Heart right ventricle (tissue), 16 donors: ENCODE measurements around the gene EPC2. TPM values are rescaled to one million over a fixed set of nuclear protein-coding genes. Genes with fewer than 3 reads are reported as not detected.

ENCODE experiments used
- ATAC-seq, 8 donors: fragments of 200-7000 bp; cut with Tn5 transposase; one replicate each; pipeline ENCODE4 v1.9.1; 2020; ENCODE audit warnings: mild to moderate bottlenecking in 8 of 8, moderate library complexity in 8 of 8, moderate number of reproducible peaks in 1 of 8
- DNase-seq, 2 donors: peaks; one replicate each; pipeline ENCODE4 v3.0.0-alpha.2; 2020
- H3K27ac ChIP-seq, 10 donors: fragments of 200-600 bp; sonication (generic) in 2 of 10; one replicate each; pipeline versions ENCODE4 v1.5.0 to v1.8.0; 2020 to 2022; ENCODE audit warnings: mild to moderate bottlenecking in 3 of 10
- H3K27me3 ChIP-seq, 7 donors: fragments of 200-600 bp; one replicate each; pipeline ENCODE4 v1.8.0; 2021 to 2022; ENCODE audit warnings: mild to moderate bottlenecking in 2 of 7
- H3K36me3 ChIP-seq, 9 donors: fragments of 200-600 bp; sonication (generic) in 1 of 9; one replicate each; pipeline versions ENCODE4 v1.5.0 to v1.8.0; 2020 to 2022; ENCODE audit warnings: mild to moderate bottlenecking in 2 of 9
- H3K4me1 ChIP-seq, 9 donors: fragments of 200-600 bp; sonication (generic) in 1 of 9; one replicate each; pipeline versions ENCODE4 v1.5.0 to v1.8.0; 2020 to 2022; ENCODE audit warnings: mild to moderate bottlenecking in 4 of 9
- H3K4me3 ChIP-seq, 10 donors: fragments of 200-600 bp; sonication (generic) in 2 of 10; one replicate each; pipeline versions ENCODE4 v1.5.0 to v1.8.0; 2020 to 2022; ENCODE audit warnings: mild to moderate bottlenecking in 7 of 10, moderate library complexity in 2 of 10
- H3K9me3 ChIP-seq, 11 donors: fragments of 200-600 bp in 10 of 11; sonication (generic) in 2 of 11; one replicate each; pipeline versions ENCODE4 v1.5.0 to v1.8.0; 2013 to 2022; ENCODE audit warnings: mild to moderate bottlenecking in 2 of 11, control low read depth in 1 of 11, moderate library complexity in 1 of 11
- CTCF ChIP-seq, 9 donors: fragments of 200-600 bp; sonication (generic) in 2 of 9; IDR thresholded peaks; one replicate each; pipeline versions ENCODE4 v1.5.0 to v1.8.0; 2021 to 2022; ENCODE audit warnings: antibody characterized with exemption in 9 of 9, mild to moderate bottlenecking in 5 of 9, moderate library complexity in 1 of 9
- whole genome bisulfite sequencing, 2 donors: extraction: QIAGEN DNeasy Blood & Tissue Kit; methylation state at CpG; one replicate each; pipeline ENCODE4 v1.1.7; 2013; ENCODE audit warnings: inconsistent platforms in 1 of 2; 5-methylcytosine and 5-hydroxymethylcytosine counted together
- intact Hi-C, 10 donors: fragments of 100-400 bp; cut with DNase I; formaldehyde crosslinking; loops; one replicate each; pipeline versions ENCODE4 v1.11.1 to v1.14.2; 2022
- polyA plus RNA-seq, 2 donors: library from polyadenylated mRNA; stranded (reverse); fragments of 200-250 nt; gene quantifications; one replicate each; pipeline ENCODE4 v1.2.3, GENCODE V29; 2013
- total RNA-seq, 10 donors: library from RNA; stranded (reverse); fragmentation: NEBNext Ultra II Directional in 3 of 10; extraction: Animal tissue kit (Norgen Biotek cat#: 25700) in 3 of 10; gene quantifications; one replicate each; pipeline versions ENCODE4 v1.2.1 to v1.2.4, GENCODE V29; 2021 to 2023
- donor health status: Arrhythmogenic right ventricular cardiomyopathy.
- donor health status: ischemic (EF 13 %, LVEDD 7.1; RV severe dilation, severe dysfunction).
- donor health status: healthy with polysubstance abuse.
- donor health status: DM: no; HTN: yes; CAD: no.
- donor health status: DM: no; HTN: no; CAD: no.
- donor health status: ischemic (EF 25% LVEDD 6.9; RV normal size, moderate dysfunction).
- donor health status: ischemic (EF 25% LVEDD 5.7; RV mildly dilated, moderate dysfunction).
- donor health status: healthy.
- donor health status: DM: yes; HTN: yes; CAD: no.
- donor health status: Ischemic cardiomyopathy.
- donor health status: ischemic (EF 35%, LVEDD 5.7; RV mildly dilated, moderate dysfunction).
- donor health status: nonischemic (EF 11% LVEDD 7.7; RV severe dilation, severe dysfunction).
- donor health status: DM: yes; HTN: yes; CAD: no.
- donor health status: PGD.
- donor health status: ischemic (EF 29% LVEDD 5.4; RV normal size, mild dysfunction).
- donor health status: nonischemic (EF 23%, LVEDD 6.1; RV moderate dilation, normal function).

Gene EPC2
- total and polyA plus RNA-seq, 12 donors, result 5.5 to 28.8 (median 20.9) TPM

GRCh38 chr2:148640767-148641166 lies 3.8 kb upstream of the EPC2 start:
- 56 to 58% methylated on average over 5 of the region's 5 CpGs for WGBS, 2 donors

GRCh38 chr2:148642112-148642744 lies 2.3 kb upstream of the EPC2 start:
- Histone ChIP-seq H3K9me3 (no peaks in the 10 kb centered on the region), H3K4me1 (peaks cover 0 to 33% (median 18%) of the 10 kb centered on the region in 9 donors), H3K4me3 (no peak overlapping the region), H3K27ac (peak overlapping the region in 1 of 10 donors; percentile 100), H3K36me3 (no peaks in the 10 kb centered on the region), H3K27me3 (no peaks in the 10 kb centered on the region)
- WGBS, 2 donors, result 64 to 87% methylated on average over 2 of the region's 2 CpGs
- TF ChIP-seq CTCF (IDR thresholded peaks at IDR 0.05), result no peak
- intact Hi-C loops, result loop anchor here in 6 of 10 donors (2.0 to 10.0 kb wide), 4 partner anchors 75 to 353 kb away; no protein-coding TSS in a partner anchor
- no peak for ATAC-seq
- DNase-seq, result no peak

More at GRCh38 chr2:148640767-148641166, 3.8 kb upstream of the EPC2 start:
- Histone ChIP-seq H3K27me3 (no peaks in the 10 kb centered on the region), H3K4me1 (peaks cover 0 to 21% (median 10%) of the 10 kb centered on the region in 9 donors), H3K9me3 (no peaks in the 10 kb centered on the region), H3K4me3 (no peak overlapping the region), H3K27ac (no peak overlapping the region), H3K36me3 (no peaks in the 10 kb centered on the region)
- ATAC-seq (no peak), DNase-seq (no peak)
- peak in 7 of 9 donors; percentile 14 to 37 (median 22) for TF ChIP-seq CTCF (IDR thresholded peaks at IDR 0.05)
- intact Hi-C loops, result loop anchor here in 5 of 10 donors (5.0 to 10.0 kb wide), 3 partner anchors 347 to 354 kb away; no protein-coding TSS in a partner anchor

- peaks cover 0 to 38% (median 24%) of the 10 kb centered on the region in 9 donors for H3K4me1 ChIP-seq
- no peak overlapping the region for H3K4me3 ChIP-seq
- peak overlapping the region in 1 of 10 donors; percentile 100 for H3K27ac ChIP-seq
- TF ChIP-seq CTCF (IDR thresholded peaks at IDR 0.05), result no peak
- H3K27me3 ChIP-seq, result no peaks in the 10 kb centered on the region
- H3K9me3 ChIP-seq, result no peaks in the 10 kb centered on the region
- no peak for ATAC-seq
- H3K36me3 ChIP-seq, result no peaks in the 10 kb centered on the region
- intact Hi-C loops, result loop anchor here in 6 of 10 donors (2.0 to 10.0 kb wide), 4 partner anchors 76 to 352 kb away; no protein-coding TSS in a partner anchor
- DNase-seq, result peak in 1 of 2 donors; percentile 22
- WGBS, 2 donors, result 68 to 74% methylated on average over 3 of the region's 3 CpGs
Observed at GRCh38 chr2:148642891-148643416, 1.6 kb upstream of the EPC2 start.

- WGBS, 2 donors, result 35 to 41% methylated on average over 5 of the region's 5 CpGs
- TF ChIP-seq CTCF (IDR thresholded peaks at IDR 0.05), result no peak
- H3K27ac ChIP-seq, result peak overlapping the region in 2 of 10 donors; percentile 99 to 100
Observed at GRCh38 chr2:148643421-148643820, 1.1 kb upstream of the EPC2 start.

More at GRCh38 chr2:148643421-148643820, 1.1 kb upstream of the EPC2 start:
- DNase-seq (no peak), ATAC-seq (no peak)
- no peaks in the 10 kb centered on the region for H3K36me3 ChIP-seq
- no peaks in the 10 kb centered on the region for H3K27me3 ChIP-seq
- peaks cover 0 to 43% (median 28%) of the 10 kb centered on the region in 9 donors for H3K4me1 ChIP-seq
- H3K9me3 ChIP-seq, result no peaks in the 10 kb centered on the region
- intact Hi-C loops, result loop anchor here in 6 of 10 donors (2.0 to 10.0 kb wide), 4 partner anchors 77 to 351 kb away; no protein-coding TSS in a partner anchor
- H3K4me3 ChIP-seq, result peak overlapping the region in 6 of 10 donors; percentile 85 to 97 (median 91)
